GM21515 (cell line): ENCODE data around the gene VDAC2.

Experiments
- ATAC-seq: cut with Tn5 transposase; IDR thresholded peaks from one replicate; pipeline ENCODE4 v1.9.1; 2021; ENCODE audit not compliant: unreplicated experiment

The VDAC2 gene

DNA sequence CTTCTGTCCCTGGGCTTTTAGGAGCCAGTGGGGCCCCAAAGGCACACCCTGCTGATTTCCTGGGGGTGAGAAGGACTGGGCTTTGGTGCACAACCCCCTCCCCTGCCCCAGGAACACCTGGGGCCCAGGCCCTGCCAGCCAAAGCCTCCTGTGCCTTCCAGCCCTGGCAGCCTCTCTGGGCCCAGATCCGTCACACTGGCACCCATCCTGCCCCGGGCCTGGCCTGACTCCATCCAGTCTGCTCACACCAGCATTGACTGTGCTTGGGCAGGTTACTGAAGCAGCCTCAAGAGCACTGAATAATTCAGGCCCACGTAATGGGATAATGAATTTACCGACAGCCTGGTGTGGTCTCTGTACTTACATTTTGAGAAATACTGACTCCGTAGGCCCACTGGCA, 37.2 kb downstream of the VDAC2 start:
- no peak for ATAC-seq

DNA sequence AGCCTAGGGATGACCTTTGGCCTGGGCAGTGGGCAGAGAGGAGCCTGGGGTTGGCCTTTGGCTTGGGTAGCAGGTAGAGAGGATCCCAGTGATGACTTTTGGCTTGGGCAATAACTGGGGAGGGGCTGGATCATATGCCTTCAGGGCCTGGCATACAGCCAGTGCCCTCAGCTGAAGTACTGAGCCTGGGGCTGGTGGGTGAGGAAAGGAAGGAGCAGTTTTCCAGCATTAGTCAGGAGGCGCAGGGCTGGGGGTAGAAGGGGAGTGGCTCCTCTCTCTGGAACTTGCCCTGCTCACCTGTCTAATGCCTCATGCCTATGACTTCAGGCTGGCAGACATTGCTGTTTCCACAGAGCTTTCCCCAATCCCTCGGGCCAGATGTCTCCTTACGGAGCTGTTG, 40.3 kb downstream of the VDAC2 start:
- ATAC-seq, result no peak

DNA sequence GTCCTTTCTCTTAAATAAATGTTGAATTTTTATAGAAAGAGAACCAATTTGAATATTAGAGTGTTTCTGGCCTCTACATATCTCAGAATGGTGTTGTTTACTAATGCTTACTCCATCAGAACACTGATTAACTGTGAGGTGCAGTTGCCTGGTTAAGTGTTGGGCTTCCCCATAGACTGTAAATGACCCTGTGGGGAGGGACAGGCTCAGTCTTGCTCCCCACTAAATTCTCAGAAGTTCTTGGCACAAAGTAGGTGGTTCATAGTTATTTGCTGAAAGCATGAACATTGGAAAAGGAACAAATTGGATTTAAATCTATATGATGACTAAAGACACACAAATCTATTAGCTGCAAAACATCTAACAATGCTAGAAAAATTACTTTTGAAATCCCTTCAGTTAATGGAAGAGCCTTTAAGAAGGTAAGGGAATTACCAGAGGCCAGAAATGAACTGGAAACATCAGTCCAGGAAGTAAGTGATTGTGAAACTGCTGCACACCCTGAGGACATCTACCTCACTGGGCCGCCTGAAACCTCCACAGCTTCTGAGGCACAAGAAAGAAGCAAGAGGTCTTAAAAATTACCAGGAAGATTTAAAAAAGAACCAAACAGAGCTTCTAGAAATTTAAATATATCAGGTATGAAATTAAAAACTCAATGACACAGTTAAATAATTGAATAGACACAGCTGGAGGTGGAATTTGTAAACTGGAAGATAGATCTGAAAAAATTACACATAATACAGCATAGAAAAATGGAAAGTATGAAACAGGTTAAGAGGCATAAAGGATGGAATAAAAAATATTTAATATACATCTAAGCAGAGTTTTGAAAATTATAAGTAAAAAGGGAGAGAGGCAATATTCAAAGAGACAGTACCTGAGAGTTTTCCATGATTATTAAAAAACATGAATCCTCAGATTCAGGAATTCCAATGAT, 43.0 kb downstream of the VDAC2 start:
- no peak for ATAC-seq

DNA sequence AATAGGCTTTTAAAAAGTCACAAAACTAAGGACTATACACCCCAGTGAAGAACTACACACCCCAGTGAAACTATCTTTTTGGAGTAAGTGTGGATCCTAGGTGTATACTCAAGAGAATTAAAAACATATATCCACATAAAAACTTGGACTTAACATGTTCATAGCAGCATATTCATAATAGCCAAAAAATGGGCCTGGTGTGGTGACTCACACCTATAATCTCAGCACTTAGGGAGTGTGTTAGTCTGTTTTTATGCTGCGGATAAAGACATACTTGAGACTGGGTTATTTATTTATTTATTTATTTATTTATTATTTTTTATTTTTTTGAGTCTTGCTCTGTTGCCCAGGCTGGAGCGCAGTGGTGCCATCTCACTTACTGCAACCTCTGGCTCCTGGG, 44.1 kb downstream of the VDAC2 start:
- no peak for ATAC-seq

DNA sequence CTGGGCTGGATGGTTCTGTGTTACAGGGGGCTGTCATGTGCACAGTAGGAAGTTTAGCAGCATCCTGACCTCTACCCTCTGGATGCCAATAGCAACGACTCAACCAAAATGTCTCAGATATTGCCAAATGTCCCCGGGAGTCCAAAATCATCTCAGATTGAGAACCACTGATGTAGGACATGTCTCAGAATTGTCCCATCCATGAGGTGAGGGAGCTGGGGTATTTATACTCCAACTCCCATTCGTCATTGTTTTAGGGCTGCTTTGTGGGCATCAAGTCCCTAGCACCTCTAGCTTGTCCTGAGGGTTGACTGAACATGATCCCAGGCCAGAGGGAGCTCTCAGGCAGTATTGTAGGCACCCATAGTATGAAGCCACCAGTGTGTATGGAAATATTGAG, 50.4 kb downstream of the VDAC2 start:
- no peak for ATAC-seq

DNA sequence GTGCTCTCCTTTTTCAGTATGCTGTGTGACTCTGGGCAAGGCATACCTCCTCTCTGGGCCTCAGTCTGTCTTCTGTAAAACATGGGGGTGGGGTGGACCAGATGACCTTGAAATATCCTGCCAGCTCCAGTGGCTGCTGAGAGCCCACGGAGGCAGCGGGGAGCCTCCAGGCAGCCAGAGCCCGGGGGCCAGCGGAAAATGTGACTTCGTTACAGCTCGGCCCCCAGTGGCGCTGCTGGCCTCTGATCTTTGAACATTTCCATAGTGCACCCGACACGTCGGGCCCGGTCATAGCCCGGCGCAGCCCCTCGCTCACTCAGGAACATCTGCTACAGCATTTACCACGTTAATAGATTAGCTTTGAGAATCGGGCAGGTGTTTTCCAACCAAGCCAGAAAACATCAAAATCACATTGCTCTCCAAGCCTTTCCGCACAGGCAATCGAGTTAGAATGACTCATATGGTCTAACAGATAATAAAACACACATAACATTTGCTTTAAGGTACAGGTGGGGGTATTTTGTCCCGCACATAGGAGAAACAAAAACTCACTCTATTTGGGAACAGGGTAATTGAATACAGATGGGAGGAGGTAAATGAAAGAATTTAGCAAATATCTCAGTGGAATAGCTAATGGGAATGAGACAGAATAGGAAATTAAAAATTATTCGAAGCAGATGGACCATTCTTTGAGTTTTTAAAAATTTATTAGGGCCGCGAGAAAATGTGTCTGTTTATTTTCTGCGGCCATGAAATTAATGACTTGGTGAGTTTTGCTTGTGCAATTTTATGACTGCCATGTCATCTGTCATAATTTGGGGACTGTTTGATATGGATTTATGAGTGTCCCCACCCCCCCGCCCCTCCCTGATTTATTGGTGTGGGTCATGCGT, 51.5 kb downstream of the VDAC2 start:
- ATAC-seq, result no peak

DNA sequence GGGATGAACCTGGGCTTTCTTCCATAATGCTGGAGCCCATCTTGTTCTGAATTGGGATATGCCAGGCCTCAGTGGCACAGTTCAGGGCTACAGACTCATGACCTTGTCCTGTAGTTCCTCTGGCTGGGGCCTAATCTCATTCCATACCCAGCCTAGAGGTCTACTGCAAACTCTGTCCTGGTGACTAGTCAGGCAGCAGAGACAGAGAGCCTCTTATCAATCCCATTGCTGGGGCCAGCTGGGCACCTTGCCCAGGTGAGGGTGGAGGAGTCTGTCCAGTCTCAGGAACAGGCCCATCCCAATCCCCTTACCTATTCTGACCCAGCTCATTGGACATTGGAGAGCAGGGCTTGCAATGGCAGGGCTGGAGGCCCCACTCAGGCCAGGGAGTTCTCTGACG, 53.2 kb downstream of the VDAC2 start:
- no peak for ATAC-seq

DNA sequence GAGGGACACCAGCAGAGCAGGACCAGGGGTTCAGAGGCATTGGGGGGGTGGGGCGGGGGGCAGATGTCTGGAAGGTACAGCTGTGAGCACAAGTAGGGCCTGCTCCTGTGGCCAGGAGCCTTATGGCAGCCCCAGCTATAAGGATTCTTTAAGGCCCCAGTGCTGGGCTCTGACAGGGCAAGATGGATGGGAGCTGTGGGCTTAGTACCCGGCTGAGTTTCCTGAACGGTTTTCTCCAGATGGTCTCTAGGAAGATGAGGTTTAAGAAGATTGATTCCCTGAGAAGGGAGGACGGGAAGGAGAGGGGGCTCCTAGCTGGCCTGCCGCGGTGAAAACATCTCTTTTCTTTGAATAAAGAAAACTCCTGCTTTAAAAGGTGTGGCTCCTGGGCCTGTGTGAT, 55.3 kb downstream of the VDAC2 start:
- ATAC-seq, result no peak

DNA sequence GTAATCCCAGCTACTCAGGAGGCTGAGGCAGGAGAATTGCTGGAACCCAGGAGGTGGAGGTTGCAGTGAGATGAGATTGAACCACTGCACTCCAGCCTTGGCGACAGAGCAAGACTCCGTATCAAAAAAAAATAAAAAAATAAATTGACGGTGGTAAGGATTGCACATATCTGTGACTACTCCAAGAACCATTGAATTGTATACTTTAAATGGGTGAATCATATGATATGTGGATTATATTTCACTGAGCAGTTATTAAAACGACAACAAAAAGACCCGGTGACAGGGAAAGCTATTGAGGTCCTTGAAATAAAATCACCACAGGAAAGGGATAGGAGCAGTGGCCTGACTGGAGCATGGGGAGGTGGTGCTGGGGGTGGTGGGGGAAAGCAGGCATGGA, 56.3 kb downstream of the VDAC2 start:
- no peak for ATAC-seq

DNA sequence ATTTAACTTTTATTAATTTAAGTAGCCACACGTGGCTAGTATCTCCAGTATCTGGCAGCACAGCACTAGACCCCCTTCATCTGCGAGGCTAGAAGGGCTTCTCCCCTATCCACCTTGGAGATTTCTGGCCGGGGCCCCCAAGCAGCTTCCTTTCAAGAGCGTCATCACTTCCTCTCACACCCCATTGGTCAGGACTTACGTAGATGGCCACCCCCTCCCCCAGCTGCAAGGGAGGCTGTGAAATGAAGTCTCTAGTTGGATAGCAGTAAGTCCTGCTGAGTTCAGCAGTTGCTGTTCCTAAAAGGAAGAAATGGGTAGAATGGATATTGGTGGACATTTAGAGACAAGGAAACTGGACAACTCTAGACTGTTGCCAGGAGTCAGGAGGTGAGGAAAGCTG, 59.0 kb downstream of the VDAC2 start:
- ATAC-seq, result no peak

DNA sequence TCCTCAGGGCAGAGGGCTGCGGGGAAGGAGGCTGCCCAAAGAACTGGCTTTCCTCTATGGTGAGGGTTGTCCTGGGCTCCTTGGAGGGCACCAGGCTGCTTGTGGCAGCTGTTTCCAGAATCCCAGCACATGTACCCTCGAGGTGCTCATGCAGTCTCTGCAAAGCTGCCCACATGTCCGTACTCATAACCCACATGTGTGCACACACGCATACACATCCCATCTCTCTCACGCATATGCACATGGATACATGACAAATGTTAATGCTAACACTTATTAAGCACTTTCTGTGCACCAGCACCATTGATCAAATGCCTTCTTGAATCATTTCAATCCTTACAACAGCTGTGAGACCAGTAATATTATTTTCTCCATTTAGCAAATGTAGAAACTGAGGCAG, 61.5 kb downstream of the VDAC2 start:
- ATAC-seq, result no peak

DNA sequence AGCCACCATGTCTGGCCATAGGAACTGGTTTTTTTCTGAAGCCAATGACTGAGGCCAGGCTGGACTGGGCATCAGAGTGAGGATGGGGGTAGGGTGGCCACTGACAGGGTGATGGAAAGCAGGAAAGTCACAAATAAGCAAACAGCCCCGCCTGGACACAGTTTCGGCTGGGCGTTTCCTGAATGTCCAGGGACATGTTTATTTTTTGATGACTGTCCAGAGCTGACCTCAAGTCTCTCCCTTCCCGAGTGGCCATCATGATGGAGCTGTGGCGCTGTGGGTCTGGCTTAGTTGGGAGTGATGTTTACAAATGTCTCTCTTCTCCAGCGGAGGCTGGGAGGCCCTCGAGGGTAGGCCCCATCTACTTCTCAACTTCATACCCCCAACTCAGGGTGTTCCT, 62.3 kb downstream of the VDAC2 start:
- ATAC-seq, result no peak

DNA sequence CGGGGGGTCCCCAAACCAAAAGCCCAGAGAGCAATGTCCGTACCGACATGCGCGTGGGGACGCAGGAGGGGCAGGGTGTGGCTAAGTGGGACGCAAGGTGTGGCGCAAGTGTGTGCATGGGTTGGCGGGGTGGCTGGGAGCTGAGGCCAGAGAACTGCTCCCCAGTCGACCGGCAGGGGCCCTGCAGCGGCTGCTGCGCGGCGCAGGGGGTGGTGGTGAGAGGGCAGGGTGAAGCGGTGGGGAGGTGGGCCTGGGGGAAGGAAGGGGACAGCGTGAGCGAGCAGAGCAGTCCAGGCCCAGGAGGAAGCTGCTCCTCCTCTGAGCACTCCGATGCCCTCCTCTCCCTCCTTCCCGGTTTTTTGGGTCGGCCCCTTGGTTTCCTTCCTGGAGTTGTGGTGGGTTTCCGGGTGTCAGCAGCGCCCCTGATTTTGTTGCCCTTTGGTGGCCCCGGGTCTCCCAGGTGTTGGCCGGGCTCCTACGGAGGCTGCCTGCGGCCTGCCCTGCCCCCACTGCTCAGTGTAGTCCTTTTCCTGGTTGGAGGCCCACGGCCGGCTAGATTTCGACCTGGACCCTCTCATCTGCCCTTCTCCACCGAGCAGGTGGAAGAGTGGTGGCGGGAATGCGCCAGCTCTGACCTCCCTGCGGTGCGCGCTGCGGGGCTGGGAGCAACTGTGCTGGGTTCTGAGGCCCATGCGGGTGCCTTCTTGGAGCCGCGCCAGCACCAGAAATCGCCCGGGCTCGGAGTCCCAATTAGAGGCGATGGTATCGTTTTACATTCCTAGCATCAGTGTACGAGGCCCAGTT, 65.7 kb downstream of the VDAC2 start:
- no peak for ATAC-seq

DNA sequence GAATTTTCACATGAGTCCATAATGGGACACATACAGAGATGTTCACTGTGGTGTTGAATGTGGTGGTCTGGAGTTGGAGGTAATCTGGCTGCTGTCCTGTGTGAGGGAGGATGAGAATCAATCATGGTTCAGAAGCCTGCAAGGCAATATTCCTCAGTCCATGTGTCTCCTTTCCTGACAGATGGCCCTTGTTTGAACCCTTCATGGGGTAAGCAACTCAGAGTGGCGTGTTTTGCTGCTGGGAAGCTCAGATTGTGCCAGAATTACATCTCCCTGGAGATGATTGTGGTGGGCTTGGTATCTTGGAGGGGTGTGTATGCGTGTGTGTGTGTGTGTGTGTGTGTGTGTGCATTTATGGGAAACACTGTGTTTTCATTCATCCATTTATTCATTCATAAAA, 69.6 kb downstream of the VDAC2 start:
- ATAC-seq, result no peak
